ENCODE data around the gene FGF6. TPM values are rescaled to one million over a fixed set of nuclear protein-coding genes. Genes with fewer than 3 reads are reported as not detected.
"Not testable (repeated sequence)": the region's sequence is repeated elsewhere in the genome, so short reads cannot be mapped to it uniquely, and the experiment has no call there.

FGF6 gene
- total RNA-seq, 1 donor from 2014 or later, result not detected

GRCh38 chr12:4460761-4461160 lies 15.1 kb upstream of the FGF6 start:
- no peak overlapping the region for H3K4me3 Mint-ChIP-seq
- no peak overlapping the region for H3K27ac Mint-ChIP-seq
- H3K4me1 Mint-ChIP-seq (ENCODE audit: low read depth), result no peaks in the 10 kb centered on the region
- no peaks in the 10 kb centered on the region for H3K9me3 Mint-ChIP-seq
- intact Hi-C loops (cut with micrococcal nuclease), result no loop called here
- no peaks in the 10 kb centered on the region for H3K36me3 Mint-ChIP-seq (ENCODE audit: low read depth)
- DNase-seq (ENCODE audit: low spot score), result no peak
- peaks cover 13% of the 10 kb centered on the region for H3K27me3 Mint-ChIP-seq (ENCODE audit: insufficient read depth)

GRCh38 chr12:4455849-4456248 lies 10.2 kb upstream of the FGF6 start:
- H3K4me3 Mint-ChIP-seq; intact Hi-C loops (cut with micrococcal nuclease); DNase-seq (ENCODE audit: low spot score); H3K27ac Mint-ChIP-seq; H3K36me3 Mint-ChIP-seq (ENCODE audit: low read depth): not testable (repeated sequence)
- Mint-ChIP-seq H3K4me1 (ENCODE audit: low read depth) (peaks cover 12% of the 10 kb centered on the region), H3K9me3 (peaks cover 13% of the 10 kb centered on the region), H3K27me3 (ENCODE audit: insufficient read depth) (peaks cover 11% of the 10 kb centered on the region)

GRCh38 chr12:4454315-4454860 lies 8.8 kb upstream of the FGF6 start:
- H3K36me3 Mint-ChIP-seq (ENCODE audit: low read depth), result no peaks in the 10 kb centered on the region

GRCh38 chr12:4451694-4452093 lies 6.1 kb upstream of the FGF6 start:
- no peaks in the 10 kb centered on the region for H3K36me3 Mint-ChIP-seq (ENCODE audit: low read depth)
- peaks cover 13% of the 10 kb centered on the region for H3K9me3 Mint-ChIP-seq
- H3K27me3 Mint-ChIP-seq (ENCODE audit: insufficient read depth), result peaks cover 20% of the 10 kb centered on the region
- no peak for DNase-seq (ENCODE audit: low spot score)
- intact Hi-C loops (cut with micrococcal nuclease), result no loop called here
- no peak overlapping the region for H3K27ac Mint-ChIP-seq
- no peak overlapping the region for H3K4me3 Mint-ChIP-seq
- peaks cover 12% of the 10 kb centered on the region for H3K4me1 Mint-ChIP-seq (ENCODE audit: low read depth)

More at GRCh38 chr12:4454315-4454860, 8.8 kb upstream of the FGF6 start:
- Mint-ChIP-seq H3K27ac (no peak overlapping the region), H3K4me1 (ENCODE audit: low read depth) (peaks cover 12% of the 10 kb centered on the region), H3K9me3 (peaks cover 13% of the 10 kb centered on the region), H3K27me3 (ENCODE audit: insufficient read depth) (peaks cover 16% of the 10 kb centered on the region), H3K4me3 (no peak overlapping the region)
- intact Hi-C loops (cut with micrococcal nuclease), result no loop called here
- no peak for DNase-seq (ENCODE audit: low spot score)

- intact Hi-C loops (cut with micrococcal nuclease), result no loop called here
- no peak for DNase-seq (ENCODE audit: low spot score)
- Mint-ChIP-seq H3K36me3 (ENCODE audit: low read depth) (no peaks in the 10 kb centered on the region), H3K4me1 (ENCODE audit: low read depth) (peaks cover 12% of the 10 kb centered on the region), H3K9me3 (peaks cover 13% of the 10 kb centered on the region), H3K27me3 (ENCODE audit: insufficient read depth) (peaks cover 20% of the 10 kb centered on the region), H3K27ac (no peak overlapping the region), H3K4me3 (no peak overlapping the region)
Observed at GRCh38 chr12:4450551-4451112, 5.0 kb upstream of the FGF6 start.

DNA sequence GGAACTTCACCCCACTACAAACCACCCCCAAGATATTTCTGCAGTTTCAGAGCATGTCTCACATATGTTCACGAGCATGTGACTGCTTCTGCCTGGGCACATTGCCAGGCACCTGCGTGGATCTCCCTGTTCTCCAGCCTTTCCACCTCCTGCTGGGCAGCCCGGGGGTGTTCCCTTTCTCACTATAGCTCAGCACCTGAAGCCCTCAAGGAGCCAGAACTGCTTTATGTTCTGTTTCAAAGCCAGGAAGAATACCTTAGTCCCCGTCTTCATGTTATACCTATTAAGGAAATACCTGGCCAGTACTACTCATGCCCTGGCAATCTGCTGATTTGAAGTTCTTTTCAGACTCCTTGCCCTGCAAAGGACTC lies 4.2 kb upstream of the FGF6 start:
- Mint-ChIP-seq H3K27me3 (ENCODE audit: insufficient read depth) (peaks cover 20% of the 10 kb centered on the region), H3K36me3 (ENCODE audit: low read depth) (no peaks in the 10 kb centered on the region), H3K4me3 (no peak overlapping the region), H3K27ac (no peak overlapping the region), H3K4me1 (ENCODE audit: low read depth) (peaks cover 12% of the 10 kb centered on the region), H3K9me3 (peaks cover 13% of the 10 kb centered on the region)
- intact Hi-C loops (cut with micrococcal nuclease), result no loop called here
- DNase-seq (ENCODE audit: low spot score), result no peak

GRCh38 chr12:4448943-4449850 lies 3.6 kb upstream of the FGF6 start:
- H3K9me3 Mint-ChIP-seq, result peaks cover 13% of the 10 kb centered on the region
- intact Hi-C loops (cut with micrococcal nuclease), result no loop called here
- H3K36me3 Mint-ChIP-seq (ENCODE audit: low read depth), result no peaks in the 10 kb centered on the region
- H3K27ac Mint-ChIP-seq, result no peak overlapping the region
- H3K27me3 Mint-ChIP-seq (ENCODE audit: insufficient read depth), result peaks cover 24% of the 10 kb centered on the region
- no peak for DNase-seq (ENCODE audit: low spot score)
- H3K4me3 Mint-ChIP-seq, result no peak overlapping the region
- peaks cover 11% of the 10 kb centered on the region for H3K4me1 Mint-ChIP-seq (ENCODE audit: low read depth)

DNA sequence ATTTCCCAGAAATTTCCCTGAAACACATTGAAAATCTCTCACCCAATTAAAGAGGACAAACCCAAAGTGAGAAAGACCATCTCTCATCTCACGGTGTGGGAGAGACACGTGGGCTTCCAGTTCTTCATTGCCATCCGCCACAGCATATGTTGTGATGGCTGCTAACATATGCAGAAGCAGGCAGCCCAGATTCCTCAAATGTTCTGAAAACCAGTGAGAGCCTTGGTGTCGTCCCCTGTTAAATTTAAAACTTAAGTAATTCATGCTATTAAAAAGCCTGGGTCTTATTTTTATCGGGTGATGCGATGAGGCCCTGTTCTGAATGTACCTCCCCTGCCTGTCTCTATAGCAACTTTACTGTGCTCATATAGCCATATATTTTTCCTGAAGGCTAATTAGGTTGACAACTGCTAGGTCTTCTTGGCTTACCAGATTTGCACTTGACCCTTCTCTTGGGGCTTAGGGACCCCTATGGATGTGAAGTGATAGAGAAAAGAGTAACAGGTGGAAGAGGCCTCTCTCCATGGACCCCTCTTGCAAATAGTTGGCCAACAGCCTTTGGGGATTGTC lies 2.8 kb upstream of the FGF6 start:
- Mint-ChIP-seq H3K4me3 (no peak overlapping the region), H3K27me3 (ENCODE audit: insufficient read depth) (peaks cover 22% of the 10 kb centered on the region), H3K4me1 (ENCODE audit: low read depth) (peaks cover 3% of the 10 kb centered on the region), H3K27ac (no peak overlapping the region), H3K9me3 (peaks cover 5% of the 10 kb centered on the region), H3K36me3 (ENCODE audit: low read depth) (no peaks in the 10 kb centered on the region)
- no peak for DNase-seq (ENCODE audit: low spot score)
- intact Hi-C loops (cut with micrococcal nuclease), result no loop called here

- H3K36me3 Mint-ChIP-seq (ENCODE audit: low read depth), result no peaks in the 10 kb centered on the region
- no peaks in the 10 kb centered on the region for H3K9me3 Mint-ChIP-seq
- intact Hi-C loops (cut with micrococcal nuclease), result no loop called here
- peaks cover 25% of the 10 kb centered on the region for H3K27me3 Mint-ChIP-seq (ENCODE audit: insufficient read depth)
- H3K4me3 Mint-ChIP-seq, result no peak overlapping the region
- DNase-seq (ENCODE audit: low spot score), result no peak
- no peaks in the 10 kb centered on the region for H3K4me1 Mint-ChIP-seq (ENCODE audit: low read depth)
- H3K27ac Mint-ChIP-seq, result no peak overlapping the region
Observed at GRCh38 chr12:4447151-4447550, 1.5 kb upstream of the FGF6 start.

DNA sequence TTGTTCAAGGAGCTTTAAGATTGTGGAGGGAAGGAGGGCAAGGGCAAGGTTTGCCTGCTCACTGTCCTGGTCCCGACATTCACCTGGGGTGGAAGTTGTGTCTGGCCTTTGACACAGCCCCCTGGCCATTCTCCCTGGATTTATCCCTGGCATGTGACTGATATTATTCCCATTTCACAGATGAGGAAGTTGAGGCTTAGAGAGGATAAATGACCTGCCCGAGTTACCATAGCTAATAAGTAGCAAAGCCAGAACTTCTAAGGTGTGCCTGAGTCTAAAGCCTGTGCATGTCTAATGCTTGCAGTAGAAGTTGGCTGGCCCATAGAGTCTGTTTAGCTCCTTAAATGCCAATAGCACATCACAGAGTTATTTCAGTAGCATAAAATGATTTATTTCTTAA lies 720 bp upstream of the FGF6 start:
- Mint-ChIP-seq H3K4me3 (no peak overlapping the region), H3K4me1 (ENCODE audit: low read depth) (no peaks in the 10 kb centered on the region), H3K27ac (no peak overlapping the region), H3K9me3 (no peaks in the 10 kb centered on the region), H3K27me3 (ENCODE audit: insufficient read depth) (peaks cover 21% of the 10 kb centered on the region), H3K36me3 (ENCODE audit: low read depth) (no peaks in the 10 kb centered on the region)
- intact Hi-C loops (cut with micrococcal nuclease), result no loop called here
- no peak for DNase-seq (ENCODE audit: low spot score)

- Mint-ChIP-seq H3K9me3 (no peaks in the 10 kb centered on the region), H3K4me3 (no peak overlapping the region), H3K27me3 (ENCODE audit: insufficient read depth) (peaks cover 15% of the 10 kb centered on the region), H3K36me3 (ENCODE audit: low read depth) (no peaks in the 10 kb centered on the region), H3K4me1 (ENCODE audit: low read depth) (peaks cover 8% of the 10 kb centered on the region), H3K27ac (no peak overlapping the region)
- intact Hi-C loops (cut with micrococcal nuclease), result no loop called here
- DNase-seq (ENCODE audit: low spot score), result no peak
Observed at GRCh38 chr12:4444031-4444430, 1.6 kb downstream of the FGF6 start.

DNA sequence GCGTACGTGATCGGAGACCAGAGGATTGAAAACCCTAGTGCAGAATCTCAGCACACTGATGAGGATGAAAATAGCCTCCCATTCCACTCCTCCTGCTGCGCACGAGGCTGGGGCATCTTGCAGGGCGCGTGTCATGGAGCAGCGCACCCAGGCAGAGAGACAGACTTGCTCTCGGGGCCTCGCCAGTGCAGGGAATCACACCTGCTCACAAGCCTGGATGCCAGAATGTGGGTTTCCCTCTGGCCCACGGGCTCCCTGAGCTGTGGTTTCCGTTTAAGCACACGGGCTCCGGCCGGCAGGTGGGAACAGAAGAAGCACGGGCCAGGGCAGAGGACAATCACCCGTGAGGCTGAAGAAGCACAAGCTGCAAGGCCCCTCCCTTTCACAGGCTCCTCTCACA lies 2.0 kb downstream of the FGF6 start:
- intact Hi-C loops (cut with micrococcal nuclease), result no loop called here
- Mint-ChIP-seq H3K4me3 (no peak overlapping the region), H3K27me3 (ENCODE audit: insufficient read depth) (peaks cover 18% of the 10 kb centered on the region), H3K4me1 (ENCODE audit: low read depth) (peaks cover 12% of the 10 kb centered on the region), H3K9me3 (no peaks in the 10 kb centered on the region), H3K36me3 (ENCODE audit: low read depth) (no peaks in the 10 kb centered on the region), H3K27ac (no peak overlapping the region)
- no peak for DNase-seq (ENCODE audit: low spot score)

All from activated T-helper 1 cell treated with anti-CD3 and anti-CD28 coated beads, Interleukin-12 subunit alpha, Interleukin-12 subunit beta, Interleukin-2, Interleukin-4 antibody, amounts not matched to agents 30 ng/mL and 10 ng/mL and 1 ng/mL, durations not matched to agents 14 hours and 24 hours and 36 hours (primary cell).